GM18502 (cell line): ENCODE data around the gene FAM53B.

ENCODE experiments used
- ATAC-seq: cut with Tn5 transposase; IDR thresholded peaks from one replicate; pipeline ENCODE4 v1.9.1; 2021; ENCODE audit warnings: mild to moderate bottlenecking; ENCODE audit not compliant: unreplicated experiment, poor library complexity

The FAM53B gene

GRCh38 chr10:124652200-124652599, 92.0 kb downstream of the FAM53B start:
- ATAC-seq: no peak

GRCh38 chr10:124651402-124651891, 92.7 kb downstream of the FAM53B start:
- ATAC-seq: no peak

GRCh38 chr10:124650820-124651401, 93.3 kb downstream of the FAM53B start:
- no peak for ATAC-seq

- ATAC-seq: no peak
These were observed 93.9 kb downstream of the FAM53B start for GRCh38 chr10:124650263-124650662.

- no peak for ATAC-seq
These were observed 95.0 kb downstream of the FAM53B start for GRCh38 chr10:124649214-124649613.

- ATAC-seq: peak; percentile 37
These were observed 95.4 kb downstream of the FAM53B start for GRCh38 chr10:124648738-124649137.

GRCh38 chr10:124648131-124648475, 96.1 kb downstream of the FAM53B start:
- no peak for ATAC-seq

- peak; percentile 74 for ATAC-seq
These were observed 96.6 kb downstream of the FAM53B start for GRCh38 chr10:124647421-124648130.

GRCh38 chr10:124646483-124647352, 97.5 kb downstream of the FAM53B start:
- no peak for ATAC-seq

GRCh38 chr10:124645467-124646095, 98.6 kb downstream of the FAM53B start:
- ATAC-seq: no peak

GRCh38 chr10:124644771-124645415, 99.3 kb downstream of the FAM53B start:
- no peak for ATAC-seq

GRCh38 chr10:124644236-124644635, 99.9 kb downstream of the FAM53B start:
- no peak for ATAC-seq

- no peak for ATAC-seq
These were observed 100.7 kb downstream of the FAM53B start for GRCh38 chr10:124643330-124644009.

GRCh38 chr10:124642088-124642710, 102.0 kb downstream of the FAM53B start:
- ATAC-seq: no peak

- ATAC-seq: peak; percentile 63
These were observed 102.7 kb downstream of the FAM53B start for GRCh38 chr10:124641282-124642087.

GRCh38 chr10:124640538-124641231, 103.5 kb downstream of the FAM53B start:
- peak; percentile 51 for ATAC-seq

GRCh38 chr10:124640056-124640455, 104.1 kb downstream of the FAM53B start:
- no peak for ATAC-seq

- ATAC-seq: no peak
These were observed 104.5 kb downstream of the FAM53B start for GRCh38 chr10:124639646-124640045.
